NCI-H82 (cell line): ENCODE results near the gene TWIST2.

Source experiments
- DNase-seq: peaks from one replicate; lab custom pipeline; 2025; lab: John Stamatoyannopoulos, UW

Gene TWIST2

DNA sequence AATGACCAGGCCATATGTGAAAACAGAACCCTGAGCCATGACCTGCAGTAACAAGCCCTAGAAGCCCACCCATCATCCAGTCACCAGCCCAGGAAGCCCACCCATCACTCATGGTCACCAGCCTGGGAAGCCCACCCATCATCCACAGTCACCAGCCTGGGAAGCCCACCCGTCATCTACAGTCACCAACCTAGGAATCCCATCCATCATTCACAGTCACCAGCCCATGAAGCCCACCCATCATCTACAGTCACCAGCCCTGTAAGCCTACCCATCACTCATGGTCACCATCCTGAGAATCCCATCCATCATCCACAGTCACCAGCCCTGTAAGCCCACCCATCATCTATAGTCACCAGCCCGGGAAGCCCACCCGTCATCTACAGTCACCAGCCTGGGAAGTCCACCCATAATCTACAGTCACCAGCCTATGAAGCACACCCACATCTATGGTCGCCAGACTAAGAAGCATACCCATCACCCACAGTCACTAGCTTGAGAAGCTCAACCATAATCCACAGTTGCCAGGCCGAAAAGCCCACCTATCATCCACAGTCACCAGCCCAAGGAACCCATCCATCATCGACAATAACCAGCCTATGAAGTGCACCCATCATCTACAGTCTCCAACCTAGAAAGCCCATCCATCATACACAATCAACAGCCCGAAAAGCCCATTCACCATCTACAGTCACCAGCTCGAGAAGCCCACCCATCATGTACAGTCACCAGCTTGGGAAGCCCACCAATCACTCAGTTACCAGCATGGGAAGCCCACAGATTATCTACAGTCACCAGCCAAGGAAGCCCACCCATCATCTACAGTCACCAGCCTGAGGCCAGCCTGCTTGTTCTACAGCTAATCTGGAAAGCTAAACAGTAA, 91.9 kb downstream of the TWIST2 start:
- no peak for DNase-seq

DNA sequence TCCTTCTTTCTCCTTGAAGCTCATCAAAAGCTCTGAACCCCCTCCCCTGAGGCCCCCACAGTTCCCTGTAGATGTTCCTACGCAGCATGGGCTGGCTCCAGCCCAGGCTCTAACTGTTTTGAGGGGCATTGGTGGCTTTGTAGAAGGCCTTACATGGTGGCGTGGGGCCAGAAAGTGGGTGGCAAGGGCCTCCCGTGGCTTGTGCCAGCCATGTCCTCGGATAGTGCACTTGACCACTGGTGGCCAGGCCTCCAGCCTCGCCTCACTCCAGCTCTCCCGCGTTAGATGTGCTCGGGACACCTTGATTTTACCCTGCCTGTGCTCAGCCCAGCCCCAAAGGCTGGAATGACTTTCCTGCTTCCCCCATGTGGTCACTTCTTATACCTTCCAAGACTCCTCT, 92.9 kb downstream of the TWIST2 start:
- no peak for DNase-seq

DNA sequence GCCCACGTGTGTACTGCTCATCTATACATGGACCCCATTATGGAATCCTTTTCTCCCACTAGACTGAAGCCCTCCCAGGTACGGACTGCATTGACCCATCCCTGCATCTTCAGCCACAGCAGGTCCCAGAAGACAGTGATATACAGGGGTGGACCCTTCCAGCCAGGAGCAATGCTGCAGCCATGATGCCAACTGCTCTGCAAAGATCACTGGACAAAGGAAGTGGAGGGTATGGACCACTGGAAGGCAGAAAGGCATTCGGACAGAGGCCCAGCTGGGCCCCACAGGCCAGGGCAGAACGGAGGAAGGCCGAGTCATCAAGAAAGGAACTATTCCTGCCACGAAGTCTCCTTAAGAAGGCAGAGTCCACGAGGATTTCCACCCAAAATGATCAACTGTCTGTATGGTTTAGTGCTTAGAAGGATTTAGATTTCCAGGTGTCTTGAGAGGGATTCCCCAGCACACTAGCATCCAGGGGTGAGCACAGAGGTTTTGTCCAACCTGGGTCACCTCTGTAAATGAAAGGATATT, 93.4 kb downstream of the TWIST2 start:
- no peak for DNase-seq

DNA sequence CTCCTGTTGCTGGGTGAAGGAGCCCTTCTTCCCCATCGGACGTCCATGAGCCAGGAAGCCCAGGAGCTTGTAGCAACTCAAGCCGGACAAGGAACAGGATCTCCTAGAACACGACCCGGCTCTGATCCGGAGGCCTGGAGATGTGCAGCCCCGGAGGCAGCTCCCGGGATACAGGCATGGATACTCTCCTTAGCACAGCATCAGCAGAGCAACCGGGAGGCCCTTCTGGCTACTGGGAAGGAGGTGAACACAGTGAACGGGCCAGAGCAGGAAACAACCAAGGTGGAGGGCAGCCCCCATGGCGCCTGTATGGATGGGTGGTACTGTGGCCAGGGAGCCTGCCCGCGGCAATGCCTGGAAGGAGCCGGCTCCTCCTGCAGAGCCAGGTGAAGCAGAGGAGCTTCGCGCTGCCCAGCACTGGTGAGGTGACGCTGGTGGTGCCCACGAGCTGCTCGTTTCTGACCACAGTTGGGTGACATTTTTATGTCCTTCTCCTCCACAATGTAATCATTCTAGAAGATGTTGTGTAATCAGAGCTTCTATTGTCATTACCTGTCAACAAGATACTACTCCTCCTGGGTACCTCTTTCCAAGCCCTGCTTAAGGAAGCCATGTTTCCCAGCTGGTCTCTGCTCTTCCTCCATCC, 94.3 kb downstream of the TWIST2 start:
- DNase-seq = no peak

DNA sequence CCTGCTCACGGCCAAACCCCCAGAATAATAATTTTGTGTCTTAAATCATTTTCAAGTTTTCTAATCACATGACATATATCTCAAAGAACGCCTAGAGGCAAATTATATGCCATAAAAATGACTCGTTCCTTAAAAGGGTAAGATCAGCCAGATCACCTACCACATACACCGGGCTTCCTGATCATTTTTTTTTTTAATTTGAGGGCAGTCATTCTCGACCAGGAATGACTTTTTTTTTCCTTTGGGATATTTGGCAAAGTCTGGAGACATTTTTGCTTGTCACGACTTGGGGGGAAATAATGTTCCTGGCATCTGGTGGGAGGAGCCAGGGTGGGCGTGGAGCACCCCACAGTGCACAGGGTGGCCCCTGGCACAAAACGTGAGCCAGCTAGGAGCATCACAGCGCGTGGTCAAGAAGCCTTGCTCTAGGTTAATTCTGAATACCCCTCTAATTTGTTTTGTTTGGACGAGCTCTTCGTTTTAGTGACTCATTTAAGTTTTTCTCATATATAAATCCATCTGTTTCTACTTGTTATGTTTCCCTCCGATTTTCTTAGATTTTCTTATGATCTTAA, 94.9 kb downstream of the TWIST2 start:
- no peak for DNase-seq

DNA sequence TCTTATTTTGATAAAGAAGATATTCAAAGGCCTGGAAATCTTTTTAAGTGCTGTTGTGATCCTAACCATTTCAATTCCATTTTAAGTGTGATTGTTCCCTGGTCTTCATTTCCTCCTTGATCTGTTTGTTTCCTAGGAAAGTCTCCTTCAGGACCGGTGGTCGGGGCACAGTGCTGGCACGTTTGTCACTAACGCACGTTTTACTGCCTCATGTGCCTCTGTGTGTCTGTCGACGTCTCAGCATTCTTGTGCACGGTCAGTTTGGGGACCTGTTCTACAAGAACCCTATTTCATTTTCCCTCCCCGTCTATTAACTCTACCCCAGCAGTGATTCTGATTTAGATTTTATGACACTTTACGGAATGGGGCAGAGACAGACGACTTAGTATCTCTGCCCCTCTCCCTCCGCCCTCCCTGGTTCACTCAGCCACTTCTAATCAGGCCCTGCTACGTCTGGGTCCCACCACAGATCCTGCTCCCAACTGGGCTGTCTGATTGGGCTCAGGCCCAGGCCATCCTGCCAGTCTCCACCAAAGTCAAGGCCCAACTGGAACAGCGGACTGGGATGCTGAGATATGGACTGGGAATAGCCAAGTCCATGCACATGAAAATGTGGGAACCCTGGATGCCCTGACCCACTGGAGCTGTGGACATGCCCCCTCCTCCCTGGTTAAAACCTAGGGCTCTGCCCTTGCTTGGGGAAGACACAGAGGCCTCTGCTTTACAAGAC, 95.6 kb downstream of the TWIST2 start:
- DNase-seq = no peak

DNA sequence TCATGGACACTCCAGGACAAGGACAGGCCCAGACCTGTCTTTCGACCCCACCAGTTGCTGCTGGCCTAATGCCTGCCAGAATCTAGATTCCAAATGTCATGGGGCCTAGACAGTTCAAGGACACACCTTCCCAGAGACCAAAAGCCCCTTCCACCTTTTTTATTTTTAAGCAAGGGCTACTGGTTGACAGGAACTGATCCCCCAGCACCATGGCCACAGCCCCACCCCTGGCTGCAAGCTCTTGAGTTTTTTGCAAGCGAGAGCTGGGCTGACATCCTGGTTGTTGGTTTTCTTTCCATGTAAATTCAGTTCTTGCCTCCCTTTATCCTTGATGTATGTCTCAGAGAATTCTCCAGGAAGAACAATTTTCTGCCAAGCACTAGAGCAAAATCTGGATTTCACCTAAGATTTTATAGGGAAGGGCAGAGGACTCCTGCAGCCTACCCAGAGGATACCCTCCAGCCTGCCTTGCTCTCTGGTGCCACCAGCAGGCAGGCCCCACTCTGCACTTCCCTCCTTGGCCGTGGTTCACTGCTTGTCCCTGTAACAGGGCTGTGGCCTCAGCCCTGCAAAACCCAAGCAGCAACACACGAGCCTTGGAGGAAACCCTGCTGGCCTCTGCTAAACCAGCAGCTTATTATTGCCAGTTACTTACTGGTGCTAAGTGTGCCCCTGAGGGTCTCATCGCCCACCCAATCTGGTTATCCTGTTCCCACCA, 97.7 kb downstream of the TWIST2 start:
- peak; percentile 30 for DNase-seq

DNA sequence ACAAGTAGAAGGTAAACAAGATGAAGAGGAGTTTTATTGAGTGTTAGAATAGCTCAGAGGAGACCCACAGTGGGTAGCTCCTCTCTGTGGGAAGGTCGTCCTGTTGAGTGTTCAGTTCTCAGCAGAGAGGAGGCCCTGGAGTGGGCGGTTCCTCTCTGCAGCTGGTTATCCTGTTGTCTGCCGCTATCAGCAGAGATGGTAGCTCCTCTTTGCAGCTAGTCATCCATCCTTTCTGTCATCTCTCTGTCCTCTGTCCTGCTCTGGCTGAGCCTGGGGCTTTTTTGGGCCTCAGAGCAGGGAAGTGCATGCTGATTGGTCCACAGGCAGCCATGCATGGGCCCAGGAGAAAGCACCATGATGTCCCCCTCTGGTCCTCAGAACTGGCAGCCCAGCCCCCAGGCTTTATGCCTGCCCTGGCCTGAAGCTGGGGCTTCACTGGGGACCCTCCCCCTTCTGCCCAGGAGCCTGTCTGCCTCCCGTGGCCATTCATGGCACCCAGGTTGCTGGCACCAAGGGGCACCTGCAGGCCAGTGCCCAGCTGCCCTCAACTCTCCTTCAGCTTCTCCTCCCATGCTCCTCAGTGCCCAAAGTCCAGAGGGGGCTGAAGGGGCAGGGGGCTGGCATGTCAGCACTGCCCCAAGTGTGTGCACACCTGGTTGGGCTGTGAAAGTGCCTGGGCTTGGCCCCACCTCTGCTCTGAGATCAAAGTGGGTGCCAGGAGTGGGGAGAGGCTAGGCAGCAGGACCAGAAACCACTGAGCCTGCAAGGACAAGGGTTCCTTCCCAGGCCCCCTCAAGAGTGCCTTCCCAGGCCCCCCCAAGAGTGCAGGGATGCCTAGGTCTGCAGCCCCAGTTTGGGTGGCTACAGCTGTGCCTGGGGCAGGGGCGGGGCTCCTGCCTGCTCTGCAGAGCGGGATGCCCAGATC, 98.7 kb downstream of the TWIST2 start:
- no peak for DNase-seq

DNA sequence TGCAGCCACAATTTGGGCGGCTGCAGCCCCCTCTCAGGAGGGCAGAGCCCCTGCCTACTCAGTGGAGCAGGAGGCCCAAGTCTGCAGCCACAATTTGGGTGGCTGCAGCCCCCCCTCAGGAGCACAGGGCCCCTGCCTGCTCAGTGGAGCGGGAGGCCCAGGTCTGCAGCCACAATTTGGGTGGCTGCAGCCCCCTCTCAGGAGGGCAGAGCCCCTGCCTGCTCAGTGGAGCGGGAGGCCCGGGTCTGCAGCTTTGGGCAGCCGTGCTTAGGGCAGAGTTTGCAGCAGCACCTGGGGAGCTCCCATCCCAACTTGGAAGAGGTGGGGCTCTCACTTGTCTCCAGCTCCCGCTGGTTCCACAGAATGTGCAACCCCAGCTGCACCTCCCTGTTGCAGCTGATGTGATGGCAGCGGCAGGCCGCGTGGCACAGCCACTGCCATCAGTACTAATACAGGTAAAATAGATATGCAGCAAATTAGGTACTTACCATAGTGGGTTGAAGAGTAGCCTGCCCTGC, 99.4 kb downstream of the TWIST2 start:
- no peak for DNase-seq

DNA sequence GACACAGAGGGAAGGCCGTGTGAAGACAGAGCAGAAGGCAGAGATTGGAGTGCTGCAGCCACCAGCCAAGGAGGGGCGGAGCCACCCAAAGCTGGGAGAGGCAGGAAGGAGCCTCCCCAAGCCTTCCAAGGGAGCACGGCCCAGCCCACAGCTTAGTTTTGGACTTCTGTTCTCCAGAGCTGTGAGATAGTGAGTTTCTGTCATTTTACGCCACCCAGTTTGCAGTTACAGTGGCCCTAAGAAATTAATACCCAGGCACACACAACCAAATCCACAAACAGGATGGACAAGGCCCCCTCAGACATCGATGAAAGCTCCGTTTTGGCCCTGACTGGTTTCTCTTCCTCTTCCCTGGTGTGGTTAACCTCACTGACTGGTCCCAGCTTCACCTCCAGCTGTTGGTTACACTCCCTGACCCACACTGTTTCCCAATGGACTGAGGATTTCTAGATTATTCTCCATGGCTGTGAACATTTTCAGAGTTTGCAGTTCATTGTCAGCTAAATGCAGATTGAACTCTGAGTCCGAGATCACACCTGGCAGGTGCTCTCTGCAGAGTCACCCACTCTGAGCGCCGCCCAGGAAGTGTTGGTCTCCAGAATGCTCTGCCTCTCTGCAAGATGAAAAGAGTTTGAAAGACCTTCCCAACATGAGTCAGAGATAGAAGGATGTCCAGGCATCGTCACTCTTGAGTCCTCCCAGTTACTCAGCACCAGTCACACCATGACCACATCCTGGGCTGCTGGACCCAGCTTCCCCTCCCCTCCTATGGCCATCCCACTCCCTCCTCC, 100.2 kb downstream of the TWIST2 start:
- DNase-seq = peak; percentile 18

DNA sequence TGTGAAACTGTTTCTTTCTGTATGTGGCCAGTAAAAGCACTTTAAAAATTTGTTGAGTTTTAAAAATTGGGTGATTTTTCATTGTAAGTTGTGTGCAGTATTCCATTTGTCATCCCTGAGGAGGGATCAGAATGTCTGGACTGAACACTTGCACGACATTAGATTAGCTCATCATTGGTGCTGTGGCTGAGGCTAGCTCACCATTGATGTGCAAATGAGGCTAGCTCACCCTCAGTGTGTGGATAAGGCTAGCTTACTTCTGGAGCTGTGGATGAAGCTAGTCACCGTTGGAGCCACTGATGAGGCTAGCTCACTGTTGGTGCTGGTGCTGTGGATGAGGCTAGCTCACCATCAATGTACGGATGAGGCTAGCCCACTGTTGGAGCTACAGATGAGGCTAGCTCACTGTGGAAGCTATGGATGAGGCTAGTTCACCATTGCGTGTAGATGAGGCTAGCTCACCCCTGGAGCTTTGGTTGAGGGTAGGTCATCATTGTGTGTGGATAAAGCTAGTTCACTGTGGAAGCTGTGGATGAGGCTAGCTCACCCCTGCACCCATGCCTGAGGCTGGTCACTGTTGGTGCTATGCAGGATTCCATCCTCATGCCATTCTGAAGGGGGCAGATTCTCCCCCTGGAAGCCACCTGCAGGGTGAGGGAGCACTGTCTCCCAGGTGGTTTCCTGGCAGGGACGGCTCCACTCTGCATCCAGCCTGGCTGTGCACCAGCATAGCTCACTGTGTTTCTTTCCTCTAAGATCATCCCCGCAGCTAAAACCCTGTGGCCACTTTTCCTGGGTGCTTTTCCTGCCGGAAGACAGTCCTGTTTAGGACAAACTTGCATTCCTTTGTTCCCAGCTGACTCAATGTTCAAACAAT, 101.1 kb downstream of the TWIST2 start:
- DNase-seq = no peak

DNA sequence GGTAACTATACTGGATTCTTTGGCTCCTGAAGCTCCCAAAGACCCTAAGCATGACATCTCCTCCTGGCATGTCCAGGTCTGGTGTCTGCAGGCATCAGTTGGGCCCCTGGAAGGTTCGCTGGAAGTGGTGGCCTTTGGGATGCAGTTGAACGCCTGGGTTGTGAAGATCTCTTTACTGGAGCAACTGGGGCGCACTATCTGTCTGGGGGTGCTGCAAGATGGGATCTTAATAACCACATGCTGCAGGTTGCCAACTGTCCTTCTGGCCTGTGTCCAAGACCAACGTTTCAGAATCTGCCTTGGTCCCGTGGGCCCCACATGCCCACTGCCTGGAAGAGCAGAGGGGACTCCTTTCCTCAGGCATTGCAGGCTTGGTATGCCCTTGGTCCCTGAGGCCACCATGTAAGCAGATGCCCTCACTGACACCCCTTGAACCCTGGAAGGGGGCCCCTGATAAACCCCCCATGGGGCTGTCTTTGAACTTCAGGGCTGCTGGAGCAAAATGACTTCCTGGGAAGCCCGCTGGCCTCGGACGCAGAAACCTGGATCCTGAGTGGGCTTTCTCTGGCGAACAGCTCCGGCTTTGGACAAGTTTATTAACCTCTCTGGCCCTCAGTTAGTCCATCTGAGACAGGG, 101.9 kb downstream of the TWIST2 start:
- DNase-seq = no peak

DNA sequence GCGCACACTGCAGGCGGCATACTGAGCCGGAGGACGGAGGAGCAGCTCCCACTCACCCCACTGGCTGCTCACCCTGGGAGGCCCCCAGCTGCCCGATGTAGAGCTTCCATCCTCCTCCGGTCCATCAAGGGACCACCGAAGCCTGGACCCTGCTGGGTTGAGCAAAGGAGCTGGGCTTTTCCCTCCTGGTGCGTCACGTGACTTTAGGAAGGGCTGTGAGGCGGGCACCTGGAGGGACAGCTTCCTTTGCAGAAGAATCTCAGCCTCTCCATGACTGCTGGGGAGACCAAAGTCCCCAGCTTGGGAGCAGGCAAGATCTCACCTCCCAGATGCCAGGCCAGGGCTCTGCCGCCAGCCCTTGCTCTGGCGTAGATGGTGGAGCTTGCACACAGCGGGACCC, 102.7 kb downstream of the TWIST2 start:
- DNase-seq = no peak

DNA sequence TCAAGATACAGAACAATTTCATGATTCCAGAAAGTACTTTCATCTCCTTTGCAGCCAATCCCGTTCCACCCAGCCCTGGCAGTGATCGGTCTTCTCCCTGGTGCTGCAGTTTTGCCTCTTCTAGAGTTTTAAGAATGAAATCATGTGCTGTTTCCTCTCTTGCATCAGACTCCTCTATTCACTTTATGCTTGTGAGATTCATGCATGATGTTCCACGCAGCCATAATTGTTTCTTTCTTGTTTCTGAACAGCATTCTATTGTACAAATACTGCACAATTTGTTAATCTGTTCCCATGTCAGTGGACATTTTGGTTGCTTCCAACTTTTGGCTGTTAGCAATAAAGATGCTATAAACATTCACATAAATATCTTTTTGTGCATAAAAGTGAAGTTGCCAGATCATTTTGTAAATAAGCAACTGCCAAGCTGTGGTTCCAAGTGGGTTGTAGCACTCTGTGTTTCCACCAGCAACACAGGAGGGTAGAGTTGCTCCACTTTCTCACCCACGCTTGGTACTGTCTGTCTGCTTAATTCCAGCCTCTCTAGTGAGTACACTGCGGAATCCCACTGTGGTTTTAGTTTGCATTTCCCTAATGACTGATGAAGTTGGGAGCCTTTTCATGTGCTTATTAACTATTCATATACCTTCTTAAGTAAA, 104.5 kb downstream of the TWIST2 start:
- no peak for DNase-seq

DNA sequence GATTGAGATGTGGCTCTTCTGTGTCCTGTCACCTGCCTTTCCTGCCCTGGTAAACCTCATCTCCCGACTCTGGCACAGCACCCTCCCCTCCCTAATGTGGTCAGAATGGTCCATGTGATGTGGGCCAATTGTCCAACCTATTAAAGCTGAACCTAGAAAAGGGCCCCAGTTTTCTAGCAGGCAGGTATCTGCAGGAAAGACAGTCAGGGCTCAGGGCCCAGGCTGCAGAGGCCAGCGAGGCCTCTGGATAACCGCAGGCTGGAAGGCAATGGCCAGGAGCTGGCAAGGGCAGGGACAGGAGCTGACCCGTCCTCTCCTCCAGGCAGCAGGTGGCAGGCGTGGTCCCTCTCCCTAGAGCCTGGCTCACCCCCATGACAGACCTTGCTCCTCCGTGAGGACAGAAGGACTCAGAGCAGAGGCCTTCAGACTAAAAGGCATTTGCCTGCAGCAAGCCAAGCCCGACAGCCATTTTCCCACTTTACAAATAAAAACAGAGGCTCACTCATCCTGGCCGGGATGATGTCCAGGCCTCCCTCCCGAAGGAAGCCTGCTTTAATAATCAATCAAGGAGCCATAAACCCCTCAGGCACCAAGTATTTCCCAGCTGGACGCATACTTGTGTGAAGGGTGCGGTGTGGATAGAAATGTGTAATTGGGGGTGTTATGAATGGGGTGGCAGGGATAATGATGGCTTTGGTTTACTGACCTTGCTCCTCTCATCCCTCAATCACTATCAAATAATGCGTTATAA, 107.1 kb downstream of the TWIST2 start:
- no peak for DNase-seq

DNA sequence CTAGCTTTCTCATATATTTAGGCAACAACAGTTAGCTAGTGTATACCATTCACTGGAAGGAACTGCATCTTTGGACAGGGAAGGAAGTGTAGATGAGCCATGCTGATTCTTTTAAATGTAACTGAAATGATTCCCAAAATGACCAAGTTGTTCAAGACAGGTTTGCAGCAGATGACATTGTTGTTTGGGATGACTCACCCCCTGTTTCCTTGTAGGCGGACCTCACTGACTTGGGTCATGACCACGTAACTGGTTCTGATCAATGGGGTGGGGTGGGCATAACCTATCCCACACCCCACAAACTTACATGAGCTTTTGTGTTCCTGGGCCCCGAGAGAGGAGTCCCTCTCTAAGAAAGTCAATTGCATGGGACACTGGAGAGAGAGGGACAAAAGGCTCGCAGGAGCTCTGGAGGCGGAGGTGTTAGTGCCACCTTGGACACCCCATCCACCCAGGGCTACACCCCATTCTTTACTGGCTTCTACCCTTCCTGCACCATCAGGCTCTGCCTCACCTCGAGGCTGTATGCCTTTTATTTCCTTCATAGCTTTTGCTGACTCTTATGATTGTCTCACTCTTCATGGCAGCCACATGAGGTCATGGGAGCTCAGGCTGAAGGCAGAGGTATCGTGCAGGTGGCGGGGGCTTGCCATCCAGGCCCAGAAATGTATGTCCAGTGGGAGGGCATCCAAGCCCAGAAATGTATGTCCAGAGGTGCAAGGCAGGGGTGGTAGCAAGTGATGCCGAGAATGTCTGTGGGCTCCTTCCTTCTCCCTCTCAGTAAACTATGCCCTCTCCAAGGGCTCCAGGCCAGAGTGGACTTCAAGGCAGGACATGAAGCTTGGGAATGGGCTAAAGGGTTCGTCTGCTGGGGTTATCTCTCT, 108.0 kb downstream of the TWIST2 start:
- DNase-seq = no peak
